Loucy (cell line): ENCODE measurements around the gene ROBO1.

Source experiments
- H2AFZ ChIP-seq: fragments of 200-600 bp; sonication (generic); 2 replicates; pipeline ENCODE4 v1.6.0; 2016; ENCODE audit warnings: antibody characterized with exemption, mild to moderate bottlenecking, low read length, moderate library complexity
- H3F3A ChIP-seq: fragments of 200-600 bp; 2 replicates; pipeline ENCODE4 v1.6.0; 2016; ENCODE audit warnings: antibody characterized with exemption, low read depth, mild to moderate bottlenecking
- H3K27me3 ChIP-seq: fragments of 200-600 bp; sonication (generic); 2 replicates; pipeline ENCODE4 v1.6.1; 2014; ENCODE audit warnings: low read length, mild to moderate bottlenecking; ENCODE audit not compliant: insufficient read depth, poor library complexity, severe bottlenecking
- H3K36me3 ChIP-seq: fragments of 200-600 bp; sonication (generic); 2 replicates; pipeline ENCODE4 v1.6.1; 2016; ENCODE audit warnings: low read length; ENCODE audit not compliant: insufficient read depth
- H3K4me1 ChIP-seq: fragments of 200-600 bp; sonication (generic); 2 replicates; pipeline ENCODE4 v1.5.1; 2014; ENCODE audit warnings: low read length, mild to moderate bottlenecking; ENCODE audit not compliant: insufficient read depth, poor library complexity, severe bottlenecking
- H3K4me2 ChIP-seq: fragments of 200-600 bp; sonication (generic); 2 replicates; pipeline ENCODE4 v1.6.0; 2014; ENCODE audit warnings: antibody characterized with exemption, low read length, low read depth, mild to moderate bottlenecking; ENCODE audit not compliant: poor library complexity, severe bottlenecking
- H3K4me3 ChIP-seq: fragments of 200-600 bp; sonication (generic); 2 replicates; pipeline ENCODE4 v1.5.1; 2014; ENCODE audit warnings: low read length, mild to moderate bottlenecking, mixed read lengths; ENCODE audit not compliant: poor library complexity, severe bottlenecking
- H3K79me2 ChIP-seq: fragments of 200-600 bp; sonication (generic); 2 replicates; pipeline ENCODE4 v1.6.1; 2014; ENCODE audit warnings: low read length; ENCODE audit not compliant: insufficient read depth
- H3K9ac ChIP-seq: fragments of 200-600 bp; sonication (generic); 2 replicates; pipeline ENCODE4 v1.6.0; 2014; ENCODE audit warnings: mild to moderate bottlenecking, low read depth, low read length, moderate library complexity; ENCODE audit not compliant: poor library complexity, severe bottlenecking
- H3K9me2 ChIP-seq: fragments of 200-600 bp; sonication (generic); replicated peaks from 2 replicates; pipeline ENCODE4 v1.6.1; 2016; ENCODE audit warnings: low read depth, low read length, mixed read lengths
- H3K9me3 ChIP-seq: fragments of 200-600 bp; sonication (generic); 2 replicates; pipeline ENCODE4 v1.6.1; 2014; ENCODE audit warnings: mild to moderate bottlenecking, antibody characterized with exemption, low read length, low read depth; ENCODE audit not compliant: insufficient read depth
- H4K20me1 ChIP-seq: fragments of 200-600 bp; sonication (generic); 2 replicates; pipeline ENCODE4 v1.6.0; 2014; ENCODE audit warnings: antibody characterized with exemption, low read length, mild to moderate bottlenecking; ENCODE audit not compliant: insufficient read depth, poor library complexity, severe bottlenecking
- CTCF ChIP-seq: fragments of 200-600 bp; sonication (generic); conservative IDR thresholded peaks from 2 replicates; pipeline ENCODE4 v1.5.1; 2014; ENCODE audit warnings: mild to moderate bottlenecking, antibody characterized with exemption, low read length
- EZH2phosphoT487 ChIP-seq: fragments of 200-600 bp; IDR thresholded peaks from 2 replicates; pipeline ENCODE4 v1.6.1; 2018; ENCODE audit warnings: antibody characterized with exemption, mild to moderate bottlenecking, moderate library complexity, borderline replicate concordance

The ROBO1 gene

GRCh38 chr3:78765671-78766485, 1001.9 kb downstream of the ROBO1 start:
- Histone ChIP-seq H3K4me1 (no peaks in the 10 kb centered on the region), H3K9me2 (no peaks in the 10 kb centered on the region), H3K4me2 (no peak overlapping the region), H2AFZ (no peak overlapping the region), H3K9me3 (no peaks in the 10 kb centered on the region), H3K27me3 (no peaks in the 10 kb centered on the region), H3K79me2 (no peaks in the 10 kb centered on the region), H3K4me3 (no peak overlapping the region), H4K20me1 (no peaks in the 10 kb centered on the region), H3F3A (no peaks in the 10 kb centered on the region), H3K36me3 (no peaks in the 10 kb centered on the region), H3K9ac (no peak overlapping the region)
- TF ChIP-seq EZH2phosphoT487 (no peak), CTCF (no peak)

- H3K4me3 ChIP-seq: no peak overlapping the region
- no peak overlapping the region for H2AFZ ChIP-seq
- H3K9me3 ChIP-seq: no peaks in the 10 kb centered on the region
- H4K20me1 ChIP-seq: no peaks in the 10 kb centered on the region
- no peaks in the 10 kb centered on the region for H3F3A ChIP-seq
- H3K4me2 ChIP-seq: no peak overlapping the region
- no peaks in the 10 kb centered on the region for H3K79me2 ChIP-seq
- no peaks in the 10 kb centered on the region for H3K9me2 ChIP-seq
- H3K36me3 ChIP-seq: no peaks in the 10 kb centered on the region
- no peak for TF ChIP-seq CTCF
- H3K4me1 ChIP-seq: no peaks in the 10 kb centered on the region
- H3K27me3 ChIP-seq: no peaks in the 10 kb centered on the region
- no peak overlapping the region for H3K9ac ChIP-seq
Measured at GRCh38 chr3:78764634-78765033, 1003.2 kb downstream of the ROBO1 start.

- Histone ChIP-seq H3K36me3 (no peaks in the 10 kb centered on the region), H3K4me3 (no peak overlapping the region), H4K20me1 (no peaks in the 10 kb centered on the region), H3K27me3 (no peaks in the 10 kb centered on the region), H3K9ac (no peak overlapping the region), H3F3A (no peaks in the 10 kb centered on the region), H2AFZ (no peak overlapping the region), H3K4me2 (no peak overlapping the region), H3K79me2 (no peaks in the 10 kb centered on the region), H3K4me1 (no peaks in the 10 kb centered on the region), H3K9me2 (no peaks in the 10 kb centered on the region), H3K9me3 (no peaks in the 10 kb centered on the region)
- TF ChIP-seq CTCF (no peak), EZH2phosphoT487 (no peak)
Measured at GRCh38 chr3:78762121-78762520, 1005.7 kb downstream of the ROBO1 start.
